Pons (tissue), 1 donor: Measurements from ENCODE around the gene IFIT2.
A peak's percentile ranks its signal among the peaks of the same experiment; 100 is the strongest.
"Not testable (repeated sequence)": the region's sequence is repeated elsewhere in the genome, so short reads cannot be mapped to it uniquely, and the experiment has no call there.

Experiments
- DNase-seq: peaks from one replicate; pipeline ENCODE4 v3.0.0-alpha.2; 2016; ENCODE audit warnings: low spot score

Gene IFIT2

DNA sequence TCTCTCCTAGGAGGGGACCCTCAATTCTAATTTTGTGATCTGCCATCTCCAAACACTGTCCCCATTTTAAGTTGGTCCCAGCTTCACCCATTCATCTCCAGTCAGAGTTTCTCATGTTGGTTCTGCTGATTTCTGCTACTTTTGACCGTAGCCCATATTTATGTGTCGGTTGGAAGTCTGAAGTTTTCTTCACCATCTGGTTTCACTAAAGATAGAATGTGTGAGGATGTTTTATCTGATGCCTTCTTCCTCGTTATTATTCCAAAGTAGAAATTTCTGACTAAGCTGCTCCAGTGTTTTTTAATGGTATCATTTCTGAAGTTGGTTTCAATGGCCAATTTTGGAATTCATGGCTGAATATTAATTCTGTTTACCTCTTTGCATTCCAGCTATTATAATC is 21.3 kb upstream of the IFIT2 start:
- no peak for DNase-seq

DNA sequence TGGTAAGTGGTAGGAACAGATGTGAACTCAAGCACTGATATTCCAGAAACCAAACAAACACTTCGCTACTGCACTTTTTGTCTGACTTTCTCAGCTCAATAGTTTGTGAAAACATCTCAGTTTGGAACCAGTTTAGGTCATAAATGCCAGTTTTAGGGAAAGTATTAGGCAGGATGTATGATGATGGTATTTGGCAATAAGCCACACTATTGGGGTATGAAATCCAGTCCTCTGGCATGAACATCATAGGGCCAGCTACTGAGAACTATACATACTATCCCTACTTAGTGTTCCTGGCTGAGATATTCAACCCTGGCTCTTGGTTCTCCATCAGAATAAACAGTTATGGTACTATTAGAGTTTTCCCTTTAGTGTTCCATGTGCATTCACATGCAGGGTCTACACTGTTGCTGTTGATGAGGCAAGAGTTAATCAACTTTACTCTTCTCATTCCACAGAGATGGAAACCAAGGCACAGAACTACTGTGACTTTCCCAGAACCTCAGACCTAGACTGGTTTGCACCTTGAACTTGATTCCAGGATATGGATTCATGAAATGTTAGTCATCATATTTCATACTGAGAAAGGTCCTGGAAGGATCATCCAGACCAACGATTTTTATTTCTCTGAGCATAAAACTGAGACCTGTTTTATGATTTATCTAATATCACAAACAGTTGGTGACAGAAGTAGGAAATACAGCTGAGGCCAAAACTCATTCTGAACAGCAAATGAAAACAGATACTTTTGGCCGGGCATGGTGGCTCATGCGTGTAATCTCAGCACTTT is 20.0 kb upstream of the IFIT2 start:
- DNase-seq, result peak; percentile 1

DNA sequence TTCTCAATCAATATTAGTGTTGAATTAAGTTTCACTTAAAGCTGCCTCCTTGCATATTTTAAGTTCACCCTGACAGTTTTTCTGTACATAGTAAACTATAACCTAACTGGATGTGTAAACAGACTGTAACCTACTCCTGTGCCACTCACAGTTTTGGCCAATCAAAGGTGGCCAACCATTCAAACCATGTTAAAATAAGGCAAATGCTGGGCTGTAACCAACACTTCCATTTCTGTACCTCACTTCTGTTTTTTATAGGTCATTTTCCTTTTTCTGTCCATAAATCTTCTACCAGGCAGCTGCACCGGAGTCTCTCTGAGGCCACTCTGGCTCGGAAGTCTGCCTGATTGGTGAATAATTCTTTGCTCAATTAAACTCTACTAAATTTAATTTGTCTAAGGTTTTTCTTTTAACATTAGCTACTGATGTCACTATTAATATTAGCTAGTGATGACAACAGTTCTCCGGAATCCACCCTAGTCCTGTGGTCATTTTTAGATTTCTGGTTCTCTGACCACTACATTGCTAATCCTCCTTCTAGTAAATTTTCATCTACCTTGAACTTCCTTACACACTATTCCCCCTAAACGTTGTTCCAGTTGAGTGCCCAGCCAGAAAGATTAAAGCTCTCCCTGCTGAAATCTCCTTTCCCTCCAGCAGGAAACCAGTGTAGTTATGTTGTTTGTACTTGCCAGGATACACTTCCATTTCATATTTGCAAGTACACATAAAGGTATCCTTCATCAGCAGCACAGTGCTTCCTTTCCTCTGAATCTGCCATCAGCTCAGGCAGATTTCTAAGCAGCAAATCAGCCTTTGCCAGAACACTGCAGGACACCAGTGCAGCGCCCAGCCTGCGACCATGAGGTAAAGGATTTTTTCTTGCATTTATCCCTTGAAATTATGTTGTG is 18.6 kb upstream of the IFIT2 start:
- no peak for DNase-seq

DNA sequence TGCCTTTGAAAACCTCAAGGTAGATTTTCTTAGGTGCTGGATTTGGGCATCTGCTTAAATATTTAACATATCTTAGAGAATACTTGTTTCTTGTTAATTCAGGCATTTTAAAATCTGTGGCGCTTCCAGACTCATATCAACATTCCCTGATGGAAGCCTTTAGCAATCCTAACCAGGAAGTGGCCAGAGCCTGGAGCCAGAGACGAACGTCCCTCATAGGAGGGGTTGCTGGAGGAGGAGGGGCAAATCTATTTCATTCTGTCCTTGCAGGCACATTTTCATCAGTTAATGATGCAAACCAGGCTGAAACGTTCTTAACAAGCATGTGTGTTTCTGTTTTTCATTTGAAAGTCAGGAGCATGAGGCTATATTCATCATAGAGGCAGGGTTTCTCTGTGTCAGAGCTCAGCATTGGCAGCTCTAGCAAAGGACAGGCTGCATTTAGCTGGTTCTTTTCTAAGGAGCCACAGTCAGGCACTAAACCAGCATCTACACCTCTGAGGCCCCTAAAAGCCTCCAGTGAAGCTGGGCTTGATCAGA is 17.8 kb upstream of the IFIT2 start:
- peak; percentile 83 for DNase-seq

DNA sequence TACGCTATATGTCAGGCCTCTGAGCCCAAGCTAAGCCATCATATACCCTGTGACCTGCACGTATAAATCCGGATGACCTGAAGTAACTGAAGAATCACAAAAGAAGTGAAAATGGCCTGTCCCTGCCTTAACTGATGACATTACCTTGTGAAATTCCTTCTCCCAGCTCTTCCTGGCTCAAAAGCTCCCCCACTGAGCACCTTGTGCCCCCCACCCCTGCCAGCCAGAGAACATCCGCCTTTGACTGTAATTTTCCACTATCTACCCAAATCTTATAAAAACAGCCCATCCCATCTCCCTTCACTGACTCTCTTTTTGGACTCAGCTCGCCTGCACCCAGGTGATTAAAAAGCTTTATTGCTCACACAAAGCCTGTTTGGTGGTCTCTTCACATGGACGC is 17.1 kb upstream of the IFIT2 start:
- DNase-seq, result not testable (repeated sequence)

DNA sequence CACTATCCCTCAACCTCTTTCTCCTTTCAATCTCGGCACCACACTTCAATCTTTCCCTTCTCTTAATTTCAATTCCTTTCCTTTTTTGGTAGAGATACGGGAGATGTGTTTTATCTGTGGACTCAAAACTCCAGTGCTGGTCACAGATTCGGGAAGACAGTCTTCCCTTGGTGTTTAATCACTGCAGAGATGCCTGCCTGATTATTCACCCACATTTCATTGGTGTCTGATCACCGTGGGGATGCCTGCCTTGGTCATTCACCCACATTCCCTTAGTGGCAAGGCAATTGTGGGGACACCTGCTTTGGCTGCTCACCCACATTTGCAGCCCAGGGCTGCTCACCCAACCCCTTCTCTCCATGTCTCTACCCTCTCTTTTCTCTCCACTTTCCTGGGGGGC is 16.5 kb upstream of the IFIT2 start:
- not testable (repeated sequence) for DNase-seq

DNA sequence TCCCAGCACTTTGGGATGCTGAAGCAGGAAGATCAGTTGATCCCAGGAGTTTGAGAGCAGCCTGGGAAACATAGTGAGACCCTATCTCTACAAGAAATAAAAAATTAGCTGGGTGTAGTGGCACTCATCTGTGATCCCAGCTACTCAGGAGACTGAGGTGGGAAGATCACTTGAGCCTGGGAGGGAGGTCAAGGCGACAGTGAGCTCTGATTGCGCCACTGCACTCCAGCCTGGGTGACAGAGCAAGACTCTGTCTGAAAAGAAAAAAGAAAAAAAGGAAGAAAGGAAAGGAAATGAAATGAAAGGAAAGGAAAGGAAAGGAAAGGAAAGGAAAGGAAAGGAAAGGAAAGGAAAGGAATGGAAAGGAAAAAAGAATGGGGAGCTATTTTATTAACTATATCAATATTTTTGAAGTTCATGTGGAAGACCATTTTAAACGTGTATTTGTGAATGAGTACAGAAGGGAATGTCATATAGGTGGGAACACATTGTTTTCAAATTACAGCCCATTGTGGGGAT is 7.1 kb upstream of the IFIT2 start:
- no peak for DNase-seq

DNA sequence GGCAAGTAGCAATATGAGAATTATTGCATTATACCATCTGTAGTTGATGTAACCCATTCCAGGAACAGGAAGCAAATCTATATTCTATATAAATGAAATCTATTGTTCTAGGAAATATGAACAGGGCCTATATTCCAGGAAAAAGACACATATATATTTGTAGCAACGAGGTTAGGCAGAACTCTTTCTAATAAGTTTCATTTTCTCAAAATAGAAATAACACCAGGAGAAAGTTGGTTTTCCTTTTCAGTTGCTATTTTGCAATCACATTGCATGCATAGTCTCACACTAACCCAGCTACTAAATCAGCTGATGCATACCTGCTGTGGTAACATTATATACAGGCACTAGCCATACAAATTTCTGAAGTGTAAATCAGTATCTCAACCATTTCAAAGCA is 6.2 kb upstream of the IFIT2 start:
- DNase-seq, result peak; percentile 25

DNA sequence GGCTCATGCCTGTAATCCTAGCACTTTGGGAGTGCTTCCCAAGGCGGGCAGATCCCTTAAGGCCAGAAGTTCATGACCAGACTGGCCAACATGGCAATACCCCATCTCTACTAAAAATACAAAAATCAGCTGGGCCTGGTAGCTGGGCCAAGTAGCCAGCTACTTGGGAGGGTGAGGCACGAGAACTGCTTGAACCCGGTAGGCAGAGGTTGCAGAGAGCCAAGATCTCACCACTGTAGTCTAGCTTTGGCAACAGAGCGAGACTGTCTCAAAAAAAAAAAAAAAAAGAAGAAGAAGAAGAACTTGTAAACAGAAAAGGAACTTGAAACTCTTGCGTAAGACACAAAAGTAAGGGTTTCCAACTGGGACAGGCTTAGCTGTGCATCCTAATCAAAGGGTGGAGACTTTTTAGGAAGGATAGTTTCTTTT is 5.6 kb upstream of the IFIT2 start:
- DNase-seq, result peak; percentile 80

DNA sequence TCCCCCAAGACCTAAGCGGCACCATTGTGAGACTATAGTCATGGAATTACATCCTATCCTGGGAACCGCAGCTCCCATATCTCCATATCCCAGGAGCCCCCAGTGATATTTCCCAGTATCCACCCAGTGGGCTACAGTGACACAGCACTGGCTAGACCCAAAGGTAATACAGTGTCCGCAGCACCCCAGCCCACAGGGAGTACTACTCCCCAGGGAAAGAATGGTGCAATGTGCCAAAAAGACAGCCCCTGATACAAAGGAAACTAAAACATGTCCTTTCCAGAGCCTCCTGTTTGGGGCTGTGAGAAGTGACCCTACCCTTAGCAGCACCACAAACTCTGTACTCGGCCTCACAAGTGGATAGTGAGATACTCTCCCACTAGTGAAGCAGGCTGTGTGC is 4.5 kb upstream of the IFIT2 start:
- no peak for DNase-seq

DNA sequence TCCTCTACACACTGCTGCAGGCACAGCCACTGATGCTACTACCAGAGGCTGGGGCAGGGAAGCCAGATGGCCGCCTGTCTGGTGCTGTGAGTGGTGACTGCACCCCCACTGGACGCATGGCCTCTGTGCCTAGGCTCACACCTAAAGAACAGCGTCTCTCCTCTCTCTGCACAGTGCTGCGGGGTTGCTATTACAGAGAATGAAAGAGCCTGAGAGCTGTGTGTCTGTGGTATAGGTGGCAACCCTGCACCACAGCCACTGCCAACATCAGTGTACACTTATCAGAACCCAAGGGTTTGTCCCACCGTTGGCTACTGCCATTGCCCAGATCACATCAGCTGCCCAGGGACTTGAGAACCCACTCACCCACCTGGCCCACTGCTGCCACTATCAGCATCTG is 4.1 kb upstream of the IFIT2 start:
- DNase-seq, result no peak

DNA sequence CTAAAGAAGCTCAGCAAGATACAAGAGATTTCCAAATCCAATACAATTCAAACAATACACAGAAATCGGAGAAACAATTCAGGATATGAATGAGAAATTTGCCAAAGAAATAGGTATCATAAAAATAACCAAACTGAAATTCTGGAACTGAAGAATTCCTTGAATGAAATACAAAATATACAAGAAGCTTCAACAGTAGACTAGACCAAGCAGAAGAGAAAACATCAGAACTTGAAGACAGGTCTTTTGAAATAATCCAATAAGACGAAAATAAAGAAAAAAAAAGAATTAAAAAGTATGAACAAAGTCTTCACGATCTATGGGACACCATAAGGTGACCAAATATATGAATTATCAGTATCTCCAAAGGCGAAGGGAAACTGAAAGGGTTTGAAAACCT is 2.8 kb upstream of the IFIT2 start:
- DNase-seq, result no peak

DNA sequence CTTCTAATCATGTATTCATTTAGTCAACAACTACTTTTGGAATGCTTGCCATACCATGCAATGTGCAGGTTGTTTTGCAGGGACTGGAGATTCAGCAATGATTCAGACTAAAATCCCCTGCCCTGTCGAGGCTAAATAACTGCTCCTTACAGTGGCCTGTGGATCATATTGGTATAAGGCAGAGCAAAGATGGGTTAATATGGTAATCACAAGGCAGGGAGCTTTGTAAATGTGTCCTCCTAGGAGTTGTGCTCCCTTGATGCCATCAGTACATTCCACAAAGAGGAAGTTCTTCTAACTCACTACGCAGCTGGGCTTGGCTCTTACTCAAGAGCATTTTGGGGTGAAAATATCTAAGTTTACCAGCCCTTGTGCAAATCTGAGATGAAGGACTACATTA is 614 bp upstream of the IFIT2 start:
- DNase-seq, result peak; percentile 85

DNA sequence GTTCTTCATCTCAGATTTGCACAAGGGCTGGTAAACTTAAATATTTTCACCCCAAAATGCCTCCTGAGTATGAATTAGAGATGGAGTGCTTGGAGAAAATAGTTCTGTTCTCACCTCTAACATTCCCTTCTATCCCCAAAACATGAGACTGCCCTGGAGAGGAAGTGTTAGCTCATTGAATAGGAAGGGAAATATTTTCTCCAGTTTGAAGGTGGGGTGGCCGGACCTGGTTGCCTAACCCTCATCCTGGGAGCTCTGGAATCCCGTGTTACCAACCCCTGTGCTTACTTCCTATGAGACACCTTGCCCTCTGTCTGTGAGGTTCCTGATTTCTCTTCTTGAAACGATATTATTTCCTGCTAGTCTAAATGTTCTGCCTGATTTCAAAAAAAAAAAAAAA is 779 bp downstream of the IFIT2 start:
- peak; percentile 59 for DNase-seq

DNA sequence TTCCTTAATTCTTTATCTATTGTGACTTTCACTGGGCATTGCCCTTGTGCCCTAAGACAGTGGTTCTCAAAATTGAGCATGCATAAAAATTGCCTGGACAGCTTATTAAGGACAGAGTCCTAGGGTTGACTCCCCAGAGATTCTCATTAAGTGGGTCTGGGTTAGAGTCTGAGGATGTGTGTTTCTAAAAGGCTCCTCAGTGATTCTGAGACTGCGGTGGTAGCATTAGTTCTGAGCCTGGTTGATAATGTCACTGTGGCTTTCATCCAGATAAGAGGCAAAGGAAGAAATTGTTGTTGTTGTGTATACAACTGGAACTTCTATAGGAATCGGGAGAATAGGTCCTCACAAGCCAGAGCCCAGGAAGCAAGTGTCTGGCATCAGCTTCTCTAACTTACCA is 1.3 kb downstream of the IFIT2 start:
- peak; percentile 72 for DNase-seq

DNA sequence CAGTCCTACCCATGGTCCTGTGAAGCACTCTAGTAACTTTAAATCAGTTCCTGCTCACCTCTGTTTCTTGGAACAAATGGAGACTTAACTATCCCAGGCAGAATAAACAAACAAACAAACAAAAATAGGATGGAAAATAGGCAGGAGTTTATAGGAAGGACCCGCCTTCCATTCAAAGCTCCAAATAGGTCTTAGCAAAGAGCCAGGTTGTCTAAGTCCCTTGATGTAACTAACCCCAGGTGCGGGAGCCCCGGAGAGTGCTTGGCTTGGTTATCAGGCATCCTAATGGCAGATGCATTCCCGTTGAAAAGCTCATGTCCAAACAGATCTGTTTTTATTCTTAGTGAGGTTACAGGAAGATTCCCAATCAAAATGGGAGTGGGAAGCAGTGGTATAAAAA is 2.2 kb downstream of the IFIT2 start:
- peak; percentile 44 for DNase-seq

DNA sequence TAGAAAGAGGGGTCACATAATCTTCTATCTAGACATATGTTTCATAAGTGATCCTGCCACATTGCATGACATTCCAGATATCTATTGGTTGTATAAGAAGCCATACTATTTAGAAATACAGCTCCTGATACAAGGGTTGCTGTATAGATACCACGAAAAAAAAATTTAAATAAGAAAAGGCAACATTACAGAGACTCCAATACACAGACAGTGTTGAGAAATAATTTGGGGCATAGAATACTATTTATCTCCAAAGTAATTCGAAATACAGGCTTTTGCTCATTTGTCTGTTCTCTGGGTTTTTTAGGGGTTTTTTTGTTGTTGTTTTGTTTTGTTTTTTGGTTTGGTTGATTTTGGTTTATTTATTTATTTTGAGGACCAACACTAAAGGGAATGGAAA is 2.6 kb downstream of the IFIT2 start:
- no peak for DNase-seq

DNA sequence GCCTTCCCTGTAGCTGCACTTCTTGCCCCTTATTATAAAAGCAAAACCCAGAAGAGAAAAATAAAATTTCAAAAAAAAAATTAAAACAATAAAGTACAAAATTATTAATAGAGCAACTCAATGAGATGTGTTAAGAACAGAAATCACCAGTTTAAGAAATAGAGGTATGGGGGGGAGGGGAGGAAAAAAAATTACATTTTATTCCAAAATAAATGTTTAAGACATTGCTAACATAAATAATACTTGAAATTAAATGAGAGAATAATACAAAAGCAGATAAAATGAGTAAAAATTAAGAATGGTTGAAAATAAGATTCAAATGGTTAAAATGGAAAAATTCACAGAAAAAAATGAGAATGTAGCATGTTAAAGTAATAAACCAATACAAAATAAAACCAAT is 3.1 kb downstream of the IFIT2 start:
- DNase-seq, result no peak

DNA sequence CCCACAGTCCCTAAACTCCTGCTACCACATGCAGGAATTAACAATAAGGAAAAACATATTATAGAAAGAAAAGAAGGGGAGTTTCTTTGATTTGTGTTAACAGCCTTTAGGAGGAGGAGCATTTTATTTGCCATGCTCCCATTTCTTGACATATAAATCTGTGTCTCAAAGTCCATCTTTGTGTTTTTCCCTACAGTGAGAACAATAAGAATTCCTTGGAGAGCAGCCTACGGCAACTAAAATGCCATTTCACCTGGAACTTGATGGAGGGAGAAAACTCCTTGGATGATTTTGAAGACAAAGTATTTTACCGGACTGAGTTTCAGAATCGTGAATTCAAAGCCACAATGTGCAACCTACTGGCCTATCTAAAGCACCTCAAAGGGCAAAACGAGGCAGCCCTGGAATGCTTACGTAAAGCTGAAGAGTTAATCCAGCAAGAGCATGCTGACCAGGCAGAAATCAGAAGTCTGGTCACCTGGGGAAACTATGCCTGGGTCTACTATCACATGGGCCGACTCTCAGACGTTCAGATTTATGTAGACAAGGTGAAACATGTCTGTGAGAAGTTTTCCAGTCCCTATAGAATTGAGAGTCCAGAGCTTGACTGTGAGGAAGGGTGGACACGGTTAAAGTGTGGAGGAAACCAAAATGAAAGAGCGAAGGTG is 4.1 kb downstream of the IFIT2 start:
- DNase-seq, result no peak

DNA sequence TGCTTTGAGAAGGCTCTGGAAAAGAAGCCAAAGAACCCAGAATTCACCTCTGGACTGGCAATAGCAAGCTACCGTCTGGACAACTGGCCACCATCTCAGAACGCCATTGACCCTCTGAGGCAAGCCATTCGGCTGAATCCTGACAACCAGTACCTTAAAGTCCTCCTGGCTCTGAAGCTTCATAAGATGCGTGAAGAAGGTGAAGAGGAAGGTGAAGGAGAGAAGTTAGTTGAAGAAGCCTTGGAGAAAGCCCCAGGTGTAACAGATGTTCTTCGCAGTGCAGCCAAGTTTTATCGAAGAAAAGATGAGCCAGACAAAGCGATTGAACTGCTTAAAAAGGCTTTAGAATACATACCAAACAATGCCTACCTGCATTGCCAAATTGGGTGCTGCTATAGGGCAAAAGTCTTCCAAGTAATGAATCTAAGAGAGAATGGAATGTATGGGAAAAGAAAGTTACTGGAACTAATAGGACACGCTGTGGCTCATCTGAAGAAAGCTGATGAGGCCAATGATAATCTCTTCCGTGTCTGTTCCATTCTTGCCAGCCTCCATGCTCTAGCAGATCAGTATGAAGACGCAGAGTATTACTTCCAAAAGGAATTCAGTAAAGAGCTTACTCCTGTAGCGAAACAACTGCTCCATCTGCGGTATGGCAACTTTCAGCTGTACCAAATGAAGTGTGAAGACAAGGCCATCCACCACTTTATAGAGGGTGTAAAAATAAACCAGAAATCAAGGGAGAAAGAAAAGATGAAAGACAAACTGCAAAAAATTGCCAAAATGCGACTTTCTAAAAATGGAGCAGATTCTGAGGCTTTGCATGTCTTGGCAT is 4.8 kb downstream of the IFIT2 start:
- no peak for DNase-seq

DNA sequence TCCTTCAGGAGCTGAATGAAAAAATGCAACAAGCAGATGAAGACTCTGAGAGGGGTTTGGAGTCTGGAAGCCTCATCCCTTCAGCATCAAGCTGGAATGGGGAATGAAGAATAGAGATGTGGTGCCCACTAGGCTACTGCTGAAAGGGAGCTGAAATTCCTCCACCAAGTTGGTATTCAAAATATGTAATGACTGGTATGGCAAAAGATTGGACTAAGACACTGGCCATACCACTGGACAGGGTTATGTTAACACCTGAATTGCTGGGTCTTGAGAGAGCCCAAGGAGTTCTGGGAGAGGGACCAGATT is 5.4 kb downstream of the IFIT2 start:
- no peak for DNase-seq

DNA sequence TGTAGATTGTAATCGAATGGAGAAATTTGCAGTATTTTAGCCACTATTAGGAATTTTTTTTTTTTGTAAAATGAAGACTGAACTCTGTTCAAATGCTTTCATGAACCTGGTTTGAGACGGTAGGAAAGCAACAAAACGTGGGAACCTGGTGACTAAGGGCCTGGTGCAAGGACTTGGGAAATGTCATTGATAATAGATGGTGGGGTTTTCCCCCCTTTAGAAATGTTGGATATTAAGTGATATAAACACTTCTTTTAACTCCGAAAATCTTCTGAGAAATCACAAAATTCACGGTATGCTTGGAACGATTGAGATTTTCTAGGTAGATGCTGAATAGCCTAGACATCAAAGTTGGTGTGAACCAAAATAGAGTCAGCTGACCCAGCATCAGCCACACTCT is 6.4 kb downstream of the IFIT2 start:
- DNase-seq, result no peak
